GM18909 (cell line): ENCODE data around the gene MAP3K13.
"Not testable (repeated sequence)": the region's sequence is repeated elsewhere in the genome, so short reads cannot be mapped to it uniquely, and the experiment has no call there.

ENCODE experiments used
- ATAC-seq: cut with Tn5 transposase; IDR thresholded peaks from one replicate; pipeline ENCODE4 v1.9.1; 2021; ENCODE audit warnings: mild to moderate bottlenecking; ENCODE audit not compliant: unreplicated experiment, poor library complexity

Gene MAP3K13

DNA sequence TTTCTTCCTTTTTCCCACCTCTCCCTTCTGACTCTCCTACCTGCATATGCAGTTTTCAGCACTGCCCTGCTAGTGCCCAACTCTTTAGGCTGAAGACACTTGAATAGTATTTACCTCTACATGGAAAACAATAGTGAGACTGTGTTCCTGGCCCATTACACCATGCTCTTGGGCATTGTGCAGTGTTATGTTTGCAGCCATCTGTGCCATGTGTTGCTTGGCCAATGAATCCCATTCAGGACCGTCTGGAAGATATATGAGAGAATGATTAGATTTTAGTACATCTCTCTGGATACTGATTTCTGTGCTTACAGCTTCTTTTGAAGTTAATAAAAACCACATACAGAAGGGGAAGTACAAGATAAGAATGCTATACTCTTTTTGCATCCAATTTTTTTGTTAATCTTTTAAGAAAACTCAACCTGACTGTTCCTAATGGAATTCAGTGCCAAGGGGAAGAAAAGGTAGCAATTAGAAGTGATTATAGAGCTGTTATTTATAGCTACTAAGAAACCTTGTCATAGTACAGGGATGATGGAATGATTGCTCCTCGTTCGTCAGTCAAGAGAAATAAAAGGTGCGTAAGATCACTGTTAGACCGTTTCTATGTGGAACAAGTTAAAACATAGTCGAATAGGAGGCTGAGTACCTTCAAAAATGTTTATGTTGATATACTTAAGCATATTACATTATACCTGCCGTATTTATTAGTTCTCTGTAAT, 77.0 kb downstream of the MAP3K13 start:
- ATAC-seq = no peak

DNA sequence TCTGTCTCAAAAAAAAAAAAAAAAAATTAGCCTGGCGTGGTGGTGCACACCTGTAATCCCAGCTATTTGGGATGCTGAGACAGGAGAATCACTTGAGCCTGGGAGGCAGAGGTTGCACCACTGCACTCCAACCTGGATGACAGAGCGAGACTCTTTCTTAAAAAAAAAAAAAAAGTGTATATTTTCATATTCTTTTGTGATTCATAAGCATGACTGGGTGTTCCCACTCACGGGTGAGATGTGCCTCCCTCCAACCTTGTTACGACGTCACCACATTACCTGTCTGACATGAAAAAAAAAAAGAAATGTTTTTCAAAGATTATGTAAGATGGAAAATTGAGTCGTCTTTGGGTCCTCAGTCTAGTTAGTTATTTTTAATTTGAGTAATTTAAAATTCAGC, 79.1 kb downstream of the MAP3K13 start:
- no peak for ATAC-seq

DNA sequence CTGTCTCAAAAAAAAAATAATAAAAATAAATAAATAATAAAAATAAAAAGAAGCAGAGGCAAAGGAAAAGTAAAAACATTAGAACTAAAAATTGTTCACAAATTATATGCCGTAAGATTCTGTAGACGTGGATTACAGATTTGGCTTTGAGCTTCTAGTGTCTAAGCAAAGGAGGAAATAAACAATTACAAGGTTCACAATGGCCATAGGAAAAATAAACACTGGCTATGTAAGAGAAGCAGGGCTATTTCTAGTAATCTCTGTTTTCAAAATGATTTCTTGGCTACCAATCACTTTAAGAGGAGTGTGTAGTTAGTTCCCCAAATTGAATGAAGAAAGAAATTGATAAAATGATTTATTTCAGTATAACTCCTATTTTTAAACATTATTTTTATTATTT, 81.4 kb downstream of the MAP3K13 start:
- no peak for ATAC-seq

DNA sequence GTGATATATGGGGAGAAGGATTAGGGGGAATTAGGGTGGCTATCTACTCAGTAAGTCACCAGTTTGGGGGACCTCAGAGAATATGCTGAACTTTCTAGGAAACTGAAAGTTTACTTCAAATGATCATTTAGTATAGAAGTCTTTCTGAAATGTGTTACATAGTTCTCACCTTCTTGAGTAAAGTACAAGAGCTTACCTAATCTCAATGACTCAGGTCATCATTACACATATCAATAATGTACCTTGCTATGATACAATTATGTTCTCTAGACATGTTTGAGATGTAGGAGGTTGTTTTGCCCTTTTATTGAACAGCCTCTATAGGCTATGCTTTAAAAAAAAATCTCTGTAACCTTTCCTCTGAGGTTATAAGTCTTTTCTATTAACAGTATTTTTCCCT, 85.2 kb downstream of the MAP3K13 start:
- ATAC-seq = no peak

DNA sequence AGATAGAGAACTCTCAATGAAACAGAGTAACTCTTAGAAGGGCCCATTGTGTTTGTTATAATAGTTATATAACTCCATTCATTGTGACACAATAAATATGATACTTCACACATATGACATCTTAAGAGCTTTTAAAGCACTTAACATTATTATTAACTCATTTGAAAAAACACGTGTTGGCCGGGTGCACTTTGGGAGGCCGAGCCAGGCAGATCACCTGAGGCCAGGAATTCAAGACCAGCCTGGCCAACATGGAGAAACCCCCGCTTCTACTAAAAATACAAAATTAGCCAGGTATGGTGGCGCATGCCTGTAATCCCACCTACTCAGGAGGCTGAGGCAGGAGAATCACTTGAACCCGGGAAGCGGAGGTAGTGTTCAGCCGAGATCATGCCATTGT, 88.5 kb downstream of the MAP3K13 start:
- not testable (repeated sequence) for ATAC-seq

DNA sequence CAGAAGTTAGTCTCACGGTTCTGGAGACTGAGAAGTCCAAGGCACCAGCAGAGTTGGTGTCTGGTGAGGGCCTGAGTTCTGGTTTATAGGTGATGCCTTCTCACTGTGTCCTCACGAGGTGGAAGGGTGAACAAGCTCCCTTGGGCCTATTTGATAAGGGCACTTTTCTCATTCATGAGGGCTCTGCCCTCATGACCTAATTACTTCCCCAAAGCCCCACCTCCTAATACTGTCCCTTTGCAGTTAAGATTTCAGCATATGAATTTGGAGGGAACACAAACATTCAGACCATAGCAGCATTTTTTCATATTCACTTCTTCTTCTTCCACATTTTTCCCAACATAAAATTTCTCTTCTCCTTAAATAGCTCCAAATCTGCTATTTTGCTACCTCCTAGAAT, 94.4 kb downstream of the MAP3K13 start:
- no peak for ATAC-seq

DNA sequence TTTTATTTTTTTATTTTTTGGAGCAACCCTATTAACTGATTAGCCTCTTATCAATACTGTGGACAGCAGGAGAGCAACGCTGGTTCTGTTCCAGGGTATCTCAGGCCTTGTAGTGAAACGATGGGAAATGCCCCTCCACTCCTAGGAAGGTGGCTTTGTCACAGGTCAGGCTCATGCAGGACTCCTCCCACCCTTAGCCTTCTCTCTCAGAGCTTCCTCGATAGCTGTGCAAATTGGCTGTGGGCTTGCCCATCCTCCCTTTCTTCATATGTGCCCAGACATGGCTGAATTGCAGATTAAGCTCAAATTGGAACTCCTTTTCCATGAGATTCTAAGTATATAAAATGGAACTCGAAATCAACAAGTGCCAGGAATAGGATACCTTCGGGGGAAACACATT, 97.4 kb downstream of the MAP3K13 start:
- ATAC-seq = no peak

DNA sequence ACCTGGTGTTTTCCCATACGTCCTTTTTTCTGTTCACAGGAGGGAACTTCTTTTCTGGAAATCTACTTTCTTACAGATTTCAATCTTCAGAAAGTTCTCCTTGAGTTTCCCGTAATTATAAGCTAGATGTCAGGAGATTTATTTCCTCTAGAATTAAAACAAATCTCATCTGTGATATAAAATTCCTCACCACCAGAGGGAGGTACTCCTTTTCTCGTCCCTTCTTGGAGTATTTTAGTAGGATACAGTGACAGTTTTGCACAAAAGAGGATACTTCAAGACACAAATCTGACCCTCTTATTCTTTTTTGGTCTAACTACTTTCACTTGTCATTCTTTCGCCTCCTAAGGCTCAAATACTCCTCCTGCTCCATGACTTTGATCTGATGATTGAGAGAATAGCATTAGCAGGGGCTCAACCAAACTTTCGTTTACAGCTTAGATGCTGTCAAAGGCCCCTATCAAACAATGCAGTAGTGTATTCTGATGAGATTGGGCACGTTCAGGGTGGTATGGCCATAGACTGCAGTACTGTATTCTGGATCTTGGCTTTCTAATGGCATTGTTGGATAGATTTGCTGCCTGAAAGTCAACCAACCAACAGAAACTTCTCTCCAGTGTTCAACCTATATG, 97.9 kb downstream of the MAP3K13 start:
- ATAC-seq = no peak

DNA sequence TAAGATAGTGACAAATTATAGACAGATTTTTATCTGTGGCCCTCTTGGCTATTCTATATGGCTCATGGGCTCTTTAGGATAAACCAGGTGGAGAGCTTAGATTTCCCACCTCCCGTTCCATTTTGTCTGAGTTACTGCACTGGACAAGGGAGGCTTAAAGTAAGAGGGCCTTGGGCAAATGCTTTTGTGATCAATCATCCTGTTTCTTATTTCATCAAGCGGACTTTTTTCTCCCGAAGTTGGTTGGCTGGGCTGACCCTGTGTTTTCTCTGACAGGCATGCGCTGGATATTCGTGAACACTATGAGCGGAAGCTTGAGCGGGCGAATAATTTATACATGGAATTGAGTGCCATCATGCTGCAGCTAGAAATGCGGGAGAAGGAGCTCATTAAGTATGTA, 102.5 kb downstream of the MAP3K13 start:
- no peak for ATAC-seq

DNA sequence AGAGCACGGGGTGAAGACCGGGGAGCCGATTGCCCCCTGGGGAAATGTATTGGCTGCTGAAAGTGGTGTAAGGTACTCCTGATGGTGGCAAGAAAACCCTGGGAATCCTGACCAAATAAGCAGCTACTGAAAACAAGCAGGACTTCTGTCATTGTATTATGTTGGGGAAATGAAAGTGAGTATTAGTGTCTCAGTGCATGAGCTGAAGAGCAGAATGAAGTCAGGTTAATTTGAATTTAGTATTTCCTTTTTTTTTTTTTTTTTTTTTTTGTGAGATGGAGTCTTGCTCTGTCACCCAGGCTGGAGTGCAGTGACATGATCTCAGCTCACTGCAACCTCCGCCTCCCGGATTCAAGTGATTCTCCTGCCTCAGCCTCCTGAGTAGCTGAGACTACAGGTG, 103.2 kb downstream of the MAP3K13 start:
- ATAC-seq = not testable (repeated sequence)

DNA sequence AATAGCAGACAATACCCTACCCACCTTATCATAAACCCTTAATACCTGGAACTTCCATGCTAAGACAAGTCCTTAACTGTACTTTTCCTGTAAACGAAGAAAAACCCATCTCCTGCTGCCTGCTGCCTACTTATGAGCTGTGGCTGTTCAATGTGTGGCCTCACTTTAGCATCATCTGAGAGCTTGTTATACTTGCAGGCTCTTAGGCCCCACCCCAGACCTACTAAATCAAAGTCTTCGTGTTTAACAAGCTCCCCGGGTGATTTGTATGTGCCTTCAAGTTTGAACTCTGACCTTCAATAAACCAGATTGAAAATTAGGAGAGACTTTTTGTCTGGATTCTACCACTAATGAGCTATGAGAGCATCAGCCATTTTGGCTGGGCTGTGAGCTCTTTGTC, 106.6 kb downstream of the MAP3K13 start:
- ATAC-seq = no peak

DNA sequence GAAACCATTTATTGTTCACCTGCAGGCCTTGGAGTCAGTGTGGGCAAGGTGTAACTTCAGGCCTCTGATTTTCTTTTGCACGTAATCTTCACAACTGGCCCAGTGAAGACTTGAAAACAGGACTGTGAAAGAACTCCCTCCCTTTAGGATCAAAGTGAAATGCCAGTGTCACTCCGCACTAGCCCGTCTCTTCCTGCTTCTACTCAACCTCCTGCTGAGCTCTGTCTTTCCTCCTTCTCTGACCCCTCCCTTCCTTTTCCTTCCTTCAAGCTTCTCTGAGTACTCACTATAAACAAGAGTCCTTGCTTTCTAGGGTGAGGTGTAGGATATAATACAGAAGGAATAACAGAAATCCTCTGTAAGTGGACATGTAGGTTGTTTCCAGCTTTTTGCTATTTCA, 107.4 kb downstream of the MAP3K13 start:
- ATAC-seq = no peak

DNA sequence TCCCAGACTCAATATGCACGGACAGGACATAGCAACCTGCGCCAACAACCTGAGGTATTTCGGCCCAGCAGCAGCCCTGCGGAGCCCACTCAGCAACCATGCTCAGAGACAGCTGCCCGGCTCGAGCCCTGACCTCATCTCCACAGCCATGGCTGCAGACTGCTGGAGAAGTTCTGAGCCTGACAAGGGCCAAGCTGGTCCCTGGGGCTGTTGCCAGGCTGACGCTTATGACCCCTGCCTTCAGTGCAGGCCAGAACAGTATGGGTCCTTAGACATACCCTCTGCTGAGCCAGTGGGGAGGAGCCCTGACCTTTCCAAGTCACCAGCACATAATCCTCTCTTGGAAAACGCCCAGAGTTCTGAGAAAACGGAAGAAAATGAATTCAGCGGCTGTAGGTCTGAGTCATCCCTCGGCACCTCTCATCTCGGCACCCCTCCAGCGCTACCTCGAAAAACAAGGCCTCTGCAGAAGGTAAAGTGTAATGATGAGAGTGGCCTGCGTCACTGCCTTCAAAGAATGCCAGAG, 110.4 kb downstream of the MAP3K13 start:
- ATAC-seq = no peak

DNA sequence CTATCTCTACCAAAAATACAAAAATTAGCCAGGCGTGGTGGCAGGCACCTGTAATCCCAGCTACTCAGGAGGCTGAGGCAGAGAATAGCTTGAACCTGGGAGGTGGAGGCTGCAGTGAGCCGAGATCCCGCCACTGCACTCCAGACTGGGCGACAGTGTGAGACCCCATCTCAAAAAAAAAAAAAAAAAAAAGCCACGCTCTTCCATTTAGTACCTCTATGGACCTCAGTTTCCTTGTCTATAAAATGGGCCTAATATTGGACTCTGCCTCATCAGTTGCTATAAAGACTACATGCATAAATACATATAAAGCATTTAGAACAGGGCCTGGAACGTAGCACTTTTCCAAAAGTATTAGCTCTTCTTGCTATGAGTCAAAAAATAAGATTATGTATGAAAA, 112.0 kb downstream of the MAP3K13 start:
- ATAC-seq = not testable (repeated sequence)

DNA sequence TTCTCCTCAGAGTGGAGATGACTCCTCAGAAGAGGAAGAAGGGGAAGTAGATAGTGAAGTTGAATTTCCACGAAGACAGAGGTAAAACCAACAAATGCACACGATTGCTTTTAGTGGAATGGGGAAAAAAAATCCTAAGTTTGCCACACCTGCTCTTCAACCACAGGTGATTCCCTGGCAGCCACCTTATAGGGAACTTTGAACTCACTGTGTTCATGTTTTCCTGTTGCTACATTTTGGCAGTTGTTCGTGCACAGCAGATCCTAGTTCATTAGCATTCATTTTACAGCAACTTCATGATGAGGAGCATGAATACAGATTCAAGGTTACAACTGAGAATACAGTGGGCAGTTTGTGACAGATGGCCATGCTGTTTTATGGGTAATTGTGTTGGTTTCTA, 114.4 kb downstream of the MAP3K13 start:
- no peak for ATAC-seq

DNA sequence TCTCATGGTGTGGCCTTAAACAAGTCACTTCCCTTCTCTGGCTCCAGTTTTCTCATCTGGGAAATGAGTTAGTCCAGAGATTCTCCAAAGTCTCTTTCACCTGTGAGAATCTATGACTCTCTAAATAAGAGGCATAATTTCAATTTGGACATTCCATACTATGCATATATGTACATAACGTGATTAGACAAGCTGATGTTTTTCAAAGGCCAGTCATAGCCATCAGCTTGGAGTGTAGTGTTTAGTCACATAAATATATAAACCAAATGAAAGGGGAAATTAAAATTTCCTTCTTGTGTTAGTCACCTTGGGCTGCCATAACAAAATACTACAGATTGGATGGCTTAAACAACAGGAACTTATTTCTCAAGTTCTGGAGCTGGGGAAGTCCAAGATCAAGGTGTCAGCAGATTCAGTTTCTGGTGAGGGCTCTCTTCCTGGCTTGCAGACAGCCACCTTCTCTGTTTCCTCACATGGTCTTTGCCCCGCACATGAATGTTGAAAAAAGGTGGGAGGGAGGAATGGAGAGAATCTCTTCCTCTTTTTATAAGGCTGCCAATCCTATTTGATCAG, 116.5 kb downstream of the MAP3K13 start:
- ATAC-seq = no peak

DNA sequence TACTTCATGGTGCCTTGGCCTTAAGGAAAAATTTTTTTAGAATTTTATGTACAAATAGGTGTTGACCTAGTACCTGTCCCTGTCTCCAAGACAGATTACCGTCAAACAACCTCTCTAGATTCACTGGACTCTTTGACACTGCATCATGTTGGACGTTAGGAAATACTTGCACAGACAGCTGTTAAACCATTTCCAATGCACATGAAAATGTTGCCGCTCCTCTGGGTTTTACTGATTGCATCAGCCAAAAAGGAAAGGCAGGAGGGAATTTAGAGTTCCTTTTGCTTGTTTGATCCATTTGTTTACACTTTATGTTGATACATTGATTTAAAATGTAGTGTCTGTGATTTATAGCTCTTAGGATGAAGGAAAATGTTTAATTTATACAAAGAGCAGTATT, 121.4 kb downstream of the MAP3K13 start:
- ATAC-seq = no peak

DNA sequence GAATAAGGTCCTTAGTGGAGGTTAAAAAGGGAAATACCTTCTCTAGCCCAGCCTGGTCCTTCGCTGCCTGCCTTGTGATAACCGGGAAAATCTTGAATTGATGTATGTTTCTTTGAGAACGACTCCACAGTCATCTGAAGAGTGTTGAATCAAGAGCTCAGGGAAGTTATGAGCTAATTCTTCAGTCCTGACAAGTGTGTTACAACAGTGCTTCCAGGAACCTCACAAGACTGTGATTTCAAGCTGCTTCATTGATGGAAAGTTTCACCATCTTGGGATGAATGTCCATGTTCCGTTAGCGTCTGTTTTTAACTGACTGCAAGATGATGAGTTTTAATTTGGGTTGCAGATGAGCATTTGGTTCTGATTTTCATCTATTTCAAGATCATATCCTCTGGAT, 123.5 kb downstream of the MAP3K13 start:
- no peak for ATAC-seq

DNA sequence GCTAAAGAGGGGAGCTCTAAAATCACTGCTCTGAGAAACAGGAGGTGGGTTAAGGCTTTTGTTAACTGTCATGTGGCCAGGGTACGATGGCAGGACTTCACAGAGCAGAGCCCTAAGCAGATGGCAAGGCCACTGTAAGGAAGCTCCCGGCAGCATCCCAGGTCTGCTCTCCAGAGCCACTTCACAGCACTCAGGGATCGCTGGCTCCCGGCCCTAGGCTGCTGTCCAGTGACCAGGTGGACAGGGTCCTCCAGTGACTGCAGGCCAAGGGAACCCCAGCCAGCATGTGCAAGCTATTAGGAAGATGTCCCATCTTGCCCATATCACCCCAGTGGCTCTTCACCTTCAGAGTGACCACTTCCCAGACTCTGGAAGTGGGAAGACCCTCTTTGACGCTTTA, 125.5 kb downstream of the MAP3K13 start:
- ATAC-seq = no peak

DNA sequence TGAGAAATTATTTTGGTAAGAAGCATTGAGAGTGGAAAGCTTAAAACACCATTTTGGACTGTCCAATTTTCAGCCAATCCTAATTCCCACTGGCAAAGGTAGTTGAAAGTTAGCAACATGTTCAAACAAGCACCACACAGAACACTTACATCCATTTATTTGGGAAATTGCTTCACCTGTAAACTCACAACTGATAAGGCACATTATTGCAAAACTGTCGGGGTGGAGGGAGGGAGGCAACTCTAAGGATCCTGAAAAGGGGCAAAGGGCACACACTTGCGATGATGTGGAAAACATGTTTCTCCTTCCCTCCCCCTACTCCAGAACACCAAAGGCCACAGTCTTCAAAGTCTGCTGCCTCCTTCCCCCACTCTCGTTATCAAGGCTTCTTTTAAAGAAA, 126.5 kb downstream of the MAP3K13 start:
- no peak for ATAC-seq

DNA sequence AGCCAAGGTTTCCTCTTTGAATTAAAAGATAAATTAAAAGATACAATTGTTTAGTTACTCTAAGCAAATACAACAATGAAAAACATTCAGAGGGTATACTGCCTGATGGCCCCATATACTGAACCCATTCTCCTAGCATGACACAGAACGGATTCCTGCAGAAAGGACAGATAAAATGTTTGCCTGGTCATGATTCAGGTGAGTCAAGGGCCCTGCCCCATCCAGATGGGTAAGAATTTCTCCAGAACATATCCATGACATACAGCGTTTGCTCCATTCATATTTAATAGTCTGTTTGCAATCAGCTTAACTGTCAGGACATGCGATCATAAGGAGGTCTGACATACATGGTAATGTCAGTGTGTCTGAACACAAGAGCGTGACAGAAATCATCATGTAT, 127.3 kb downstream of the MAP3K13 start:
- no peak for ATAC-seq
